ENCODE measurements around the gene RASA3. TPM values are rescaled to one million over a fixed set of nuclear protein-coding genes. Genes with fewer than 3 reads are reported as not detected.

RASA3 gene
- polyA plus RNA-seq, 1 donor: 23.6 TPM

GRCh38 chr13:113979791-113980471 is 152.5 kb downstream of the RASA3 start:
- DNase-seq: no peak

- DNase-seq: no peak
Observed at GRCh38 chr13:113978741-113979481, 153.5 kb downstream of the RASA3 start.

GRCh38 chr13:113977976-113978375 is 154.4 kb downstream of the RASA3 start:
- DNase-seq: no peak

DNA sequence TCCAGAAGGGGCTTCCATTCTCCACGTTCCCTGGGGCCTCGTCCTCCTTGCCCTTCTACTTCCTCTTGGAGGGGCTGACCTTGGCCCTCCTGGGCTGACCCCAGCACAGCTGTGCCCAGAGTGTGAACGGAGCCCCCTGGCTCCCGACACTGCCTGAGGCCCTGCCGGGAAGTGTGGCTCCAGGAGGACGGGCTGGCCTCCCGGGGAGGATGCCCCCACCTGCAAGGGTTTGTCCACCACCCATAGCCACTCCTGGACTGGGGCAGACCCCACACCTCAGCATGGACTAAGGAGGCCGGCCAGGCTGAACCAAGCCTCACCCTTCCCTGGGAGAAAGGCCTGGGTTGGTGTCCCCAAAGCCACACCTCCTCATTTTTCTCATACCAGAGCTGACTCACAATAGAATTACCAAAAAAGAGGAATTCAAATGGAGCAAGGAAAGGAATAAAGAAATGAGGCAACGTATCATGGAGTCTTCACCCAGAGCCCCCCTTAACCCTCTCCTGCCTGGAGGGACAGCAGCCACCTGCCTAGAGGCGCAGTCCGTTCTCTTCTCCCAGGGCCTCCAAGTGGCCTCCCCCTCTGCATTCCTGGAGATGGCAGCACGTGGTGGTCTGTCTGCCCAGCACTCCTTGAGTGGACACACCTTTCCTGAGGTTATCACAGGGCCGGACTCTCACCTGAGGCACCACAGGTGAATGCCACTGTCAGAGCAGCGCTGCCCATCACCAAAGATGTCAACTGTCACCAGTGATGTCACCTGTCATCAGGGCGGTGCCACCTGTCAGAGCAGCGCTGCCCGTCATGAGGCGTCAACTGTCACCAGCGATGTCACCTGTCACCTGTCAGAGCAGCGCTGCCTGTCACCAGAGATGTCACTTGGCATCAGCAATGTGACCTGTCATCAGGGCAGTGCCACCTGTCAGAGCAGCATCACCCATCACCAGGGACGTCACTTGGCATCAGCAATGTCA is 155.4 kb downstream of the RASA3 start:
- no peak for DNase-seq

GRCh38 chr13:113975416-113975815 is 157.0 kb downstream of the RASA3 start:
- DNase-seq: no peak

DNA sequence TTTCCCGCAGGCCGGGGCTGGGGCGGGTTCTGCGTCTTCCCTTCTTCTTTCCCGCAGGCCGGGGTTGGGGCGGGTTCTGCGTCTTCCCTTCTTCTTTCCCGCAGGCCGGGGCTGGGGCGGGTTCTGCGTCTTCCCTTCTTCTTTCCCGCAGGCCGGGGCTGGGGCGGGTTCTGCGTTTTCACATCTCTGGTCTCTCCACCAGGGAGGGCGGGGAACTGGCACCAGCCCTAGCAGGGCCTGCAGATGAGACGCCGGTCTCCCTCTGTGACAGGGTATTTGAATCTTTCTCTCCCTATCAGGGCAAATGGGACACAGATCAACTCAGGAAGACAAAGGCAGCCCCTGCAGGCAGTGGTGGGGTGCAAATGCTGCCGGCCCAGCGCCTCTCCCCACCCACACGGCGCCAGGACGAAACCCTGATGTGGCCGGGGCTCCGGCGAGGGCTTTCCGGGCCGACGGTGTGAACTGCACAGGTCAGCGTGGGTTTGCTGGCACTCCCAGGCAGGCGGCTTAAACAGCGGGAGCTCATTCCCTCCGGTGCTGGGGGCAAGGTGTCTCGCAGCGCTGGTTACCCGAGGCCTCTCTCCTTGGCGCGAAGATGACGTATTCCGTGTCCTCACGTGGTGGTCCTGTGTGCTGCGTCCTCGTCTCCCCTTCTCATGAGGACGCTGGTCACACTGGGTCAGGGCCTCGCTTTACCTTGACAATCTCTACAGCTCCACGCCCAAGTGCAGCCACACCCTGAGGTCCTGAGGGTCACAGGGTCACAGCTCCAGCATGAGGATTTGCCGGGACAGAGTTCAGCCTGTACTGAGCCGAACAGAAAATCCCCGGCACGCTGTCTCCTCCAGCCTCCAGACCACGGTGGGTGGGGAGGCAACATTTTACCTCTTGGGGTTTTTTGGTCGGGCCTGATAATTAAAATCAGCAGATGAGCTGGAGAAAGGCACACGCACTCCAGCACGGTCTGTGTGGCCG is 157.8 kb downstream of the RASA3 start:
- DNase-seq: no peak

- no peak for DNase-seq
Observed at GRCh38 chr13:113973218-113974164, 158.9 kb downstream of the RASA3 start, which contains the start of gene C13orf46. Gene C13orf46, minus strand, starts transcription at chr13:113974076. Its CDS starts 79 bp downstream, at chr13:113973997.

- DNase-seq: no peak
Observed at GRCh38 chr13:113972451-113973217, 159.8 kb downstream of the RASA3 start.

- DNase-seq: no peak
Observed at GRCh38 chr13:113971471-113972231, 160.8 kb downstream of the RASA3 start.

DNA sequence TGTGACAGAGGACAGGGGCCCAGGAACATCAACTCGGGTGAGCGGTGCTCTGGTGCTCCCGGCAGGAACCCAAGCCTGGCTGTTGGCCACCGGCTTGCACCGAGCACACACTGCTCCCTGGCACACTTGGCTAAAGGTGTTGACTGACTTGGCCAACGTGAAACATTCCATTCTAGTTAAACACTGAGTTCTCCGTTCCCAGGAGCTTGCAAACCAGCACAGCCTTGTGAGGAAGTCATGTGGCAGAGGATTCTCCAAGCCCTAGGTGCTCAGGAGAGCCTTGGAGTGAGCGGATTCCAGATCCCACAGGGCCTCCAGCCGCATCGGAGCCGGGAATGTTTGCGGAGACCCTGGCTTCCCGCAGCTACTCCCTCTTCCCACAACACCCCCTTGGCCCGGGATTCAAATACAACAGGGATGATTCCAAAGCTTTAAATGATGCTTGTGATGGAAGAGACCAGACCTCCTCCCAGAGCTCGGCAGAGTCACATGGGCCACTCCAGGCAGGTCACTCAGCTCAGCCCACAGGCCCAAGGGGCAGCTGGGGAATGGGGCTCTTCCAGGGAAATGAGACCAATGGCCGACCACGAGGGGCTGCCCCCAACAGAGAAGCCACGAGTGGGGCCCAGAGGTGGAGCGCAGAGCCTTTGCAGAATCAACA is 161.5 kb downstream of the RASA3 start:
- no peak for DNase-seq

DNA sequence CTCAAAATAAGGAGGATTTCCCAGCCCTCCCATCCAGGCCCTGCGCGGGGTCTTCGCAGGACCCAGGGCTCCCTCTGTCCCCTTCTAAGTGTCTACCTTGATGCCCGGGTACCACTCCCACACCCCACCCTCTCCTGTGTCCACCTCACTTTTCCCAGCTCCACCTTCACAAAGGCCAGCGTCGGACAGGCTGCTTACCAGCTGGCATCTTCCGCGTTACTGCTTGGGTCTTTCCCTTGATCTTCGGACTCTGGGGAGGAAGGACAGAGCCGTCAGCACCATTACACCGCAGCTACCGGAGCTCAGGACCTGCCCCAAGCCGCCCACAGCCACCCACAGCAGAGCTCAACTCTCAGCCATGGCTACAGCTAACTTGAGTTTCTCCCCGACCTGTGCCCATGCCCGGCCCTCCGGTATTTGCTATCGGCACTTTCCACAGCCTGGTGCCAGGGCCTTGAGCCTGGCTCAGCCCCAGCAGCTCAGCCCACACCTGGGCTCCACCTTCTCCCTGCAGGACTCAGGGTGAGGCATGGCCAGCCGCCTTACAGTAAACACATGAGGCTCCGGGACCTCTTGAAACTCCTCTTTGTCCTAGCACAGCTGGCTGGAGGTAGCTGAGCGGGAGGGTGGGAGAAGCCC is 162.3 kb downstream of the RASA3 start:
- DNase-seq: no peak

- no peak for DNase-seq
Observed at GRCh38 chr13:113969311-113969972, 163.0 kb downstream of the RASA3 start.

GRCh38 chr13:113968463-113969310 is 163.7 kb downstream of the RASA3 start:
- no peak for DNase-seq

- no peak for DNase-seq
Observed at GRCh38 chr13:113967729-113968462, 164.5 kb downstream of the RASA3 start.

DNA sequence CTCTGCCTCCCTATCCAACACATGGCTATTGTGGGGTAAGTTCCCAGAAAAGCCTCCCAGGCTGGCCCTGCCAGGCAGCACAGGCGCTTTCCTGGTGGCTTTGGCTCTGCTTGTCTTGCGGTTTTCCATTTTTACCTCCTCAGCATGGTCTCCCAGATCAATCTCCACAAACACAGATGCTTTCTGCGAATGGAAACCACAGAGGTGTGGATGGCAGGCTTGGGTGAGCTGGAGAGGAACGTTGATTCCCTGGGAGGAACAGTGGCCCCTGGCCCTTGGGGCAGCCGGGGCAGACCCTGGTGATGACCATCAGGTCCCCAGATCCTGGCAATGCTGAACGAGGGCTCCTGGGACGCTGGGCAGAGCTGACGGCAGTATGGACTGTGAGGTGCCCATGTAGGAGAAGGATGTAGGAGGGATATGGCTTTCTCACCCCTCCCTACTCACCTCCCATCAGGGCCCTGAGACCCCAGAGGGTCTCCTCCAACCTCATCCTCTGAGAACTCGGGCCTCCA is 165.2 kb downstream of the RASA3 start:
- DNase-seq: no peak
